ENCODE data around the gene MSANTD2. TPM values are rescaled to one million over a fixed set of nuclear protein-coding genes. Genes with fewer than 3 reads are reported as not detected.

Gene MSANTD2
- total RNA-seq, 1 experiment from 2014 or later: 32.6 TPM

DNA sequence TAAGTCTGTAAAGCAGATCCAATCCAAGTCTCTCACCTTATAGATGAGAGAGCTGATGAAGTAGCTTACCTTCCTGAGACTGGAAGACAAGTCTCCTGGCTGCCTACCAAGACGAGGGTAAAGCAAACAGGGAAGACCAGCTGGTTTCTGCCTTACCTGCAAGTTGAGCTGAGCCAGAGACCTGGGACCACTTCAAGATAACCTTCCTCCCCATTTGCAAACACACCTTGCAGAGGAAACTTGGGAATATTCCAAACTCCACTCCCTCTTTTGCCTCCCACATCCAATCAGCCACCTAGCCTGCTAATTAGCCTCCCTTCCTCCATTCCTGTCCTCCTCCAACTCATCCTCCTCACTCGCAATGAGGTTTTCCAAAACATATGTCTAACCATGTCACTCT is 41.6 kb upstream of the MSANTD2 start:
- no TSS peak for BruUV-seq (replicated peaks)
- intact Hi-C loops (cut with micrococcal nuclease): loop anchor here (1.0 kb wide), 1 partner anchor 24 kb away; no protein-coding TSS in a partner anchor
- H4K20me1 ChIP-seq (ENCODE audit: low read length): no peaks in the 10 kb centered on the region
- no peaks in the 10 kb centered on the region for H3K79me2 ChIP-seq (ENCODE audit: low read length)
- peaks cover 23% of the 10 kb centered on the region for H3K4me1 ChIP-seq (ENCODE audit: insufficient read depth, low read length)
- no peak overlapping the region for H3K4me3 ChIP-seq (ENCODE audit: low read length)
- H3K27ac ChIP-seq (ENCODE audit: low read length): no peak overlapping the region
- H3K27me3 ChIP-seq (ENCODE audit: low read length): peaks cover 80% of the 10 kb centered on the region
- TF ChIP-seq EZH2phosphoT487 (IDR thresholded peaks at IDR 0.05; ENCODE audit: borderline replicate concordance, low read length): no peak
- TF ChIP-seq EZH2 (IDR thresholded peaks at IDR 0.05; ENCODE audit: low read length, unreplicated experiment): no peak
- TF ChIP-seq, protein P1, sequence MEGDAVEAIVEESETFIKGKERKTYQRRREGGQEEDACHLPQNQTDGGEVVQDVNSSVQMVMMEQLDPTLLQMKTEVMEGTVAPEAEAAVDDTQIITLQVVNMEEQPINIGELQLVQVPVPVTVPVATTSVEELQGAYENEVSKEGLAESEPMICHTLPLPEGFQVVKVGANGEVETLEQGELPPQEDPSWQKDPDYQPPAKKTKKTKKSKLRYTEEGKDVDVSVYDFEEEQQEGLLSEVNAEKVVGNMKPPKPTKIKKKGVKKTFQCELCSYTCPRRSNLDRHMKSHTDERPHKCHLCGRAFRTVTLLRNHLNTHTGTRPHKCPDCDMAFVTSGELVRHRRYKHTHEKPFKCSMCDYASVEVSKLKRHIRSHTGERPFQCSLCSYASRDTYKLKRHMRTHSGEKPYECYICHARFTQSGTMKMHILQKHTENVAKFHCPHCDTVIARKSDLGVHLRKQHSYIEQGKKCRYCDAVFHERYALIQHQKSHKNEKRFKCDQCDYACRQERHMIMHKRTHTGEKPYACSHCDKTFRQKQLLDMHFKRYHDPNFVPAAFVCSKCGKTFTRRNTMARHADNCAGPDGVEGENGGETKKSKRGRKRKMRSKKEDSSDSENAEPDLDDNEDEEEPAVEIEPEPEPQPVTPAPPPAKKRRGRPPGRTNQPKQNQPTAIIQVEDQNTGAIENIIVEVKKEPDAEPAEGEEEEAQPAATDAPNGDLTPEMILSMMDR (conservative IDR thresholded peaks at IDR 0.05; ENCODE audit: low read depth, low read length): no peak
- H3K4me2 ChIP-seq (ENCODE audit: low read length): no peak overlapping the region
- H3K9ac ChIP-seq (ENCODE audit: low read length): no peak overlapping the region
- ChIA-PET POLR2A (ENCODE audit: unreplicated experiment) (interaction anchor here (0.7 kb wide), 1 partner anchor 604 kb away, joined by 4 read pairs; no protein-coding TSS in a partner anchor), CTCF (interaction anchor here (0.6 kb wide), 2 partner anchors 87 to 173 kb away, joined by 3 to 4 read pairs; no protein-coding TSS in a partner anchor)
- no peak overlapping the region for H2AFZ ChIP-seq (ENCODE audit: low read length)
- DNase-seq (no peak), ATAC-seq (no peak)
- H3K9me2 ChIP-seq (replicated peaks; ENCODE audit: low read length): no peaks in the 10 kb centered on the region
- no peaks in the 10 kb centered on the region for H3K36me3 ChIP-seq (ENCODE audit: low read depth, low read length)
- no peaks in the 10 kb centered on the region for H3K9me3 ChIP-seq (ENCODE audit: low read length)
- no peaks in the 10 kb centered on the region for H3F3A ChIP-seq (ENCODE audit: low read length, unreplicated experiment)

DNA sequence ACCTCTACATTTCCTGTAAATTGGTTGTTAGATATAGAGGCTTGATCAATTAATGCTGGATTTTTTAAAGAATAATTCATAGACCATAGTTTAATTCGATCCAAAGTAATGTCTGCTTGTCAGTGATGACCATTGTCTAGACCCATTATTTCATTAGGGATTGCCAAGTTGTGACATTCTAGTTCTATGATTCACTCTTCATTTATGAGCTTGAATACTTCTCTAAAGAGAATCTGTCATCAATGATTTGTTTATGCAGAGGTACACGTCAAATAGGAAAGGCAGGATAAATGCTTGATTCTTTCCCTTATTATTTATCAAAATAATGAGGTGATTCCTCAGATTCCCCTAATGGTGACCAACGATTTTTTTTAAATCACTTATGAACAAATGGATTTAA is 41.0 kb upstream of the MSANTD2 start:
- Histone ChIP-seq H3F3A (ENCODE audit: low read length, unreplicated experiment) (no peaks in the 10 kb centered on the region), H3K4me3 (ENCODE audit: low read length) (no peak overlapping the region), H3K27me3 (ENCODE audit: low read length) (peaks cover 73% of the 10 kb centered on the region), H3K4me2 (ENCODE audit: low read length) (no peak overlapping the region), H3K9me3 (ENCODE audit: low read length) (no peaks in the 10 kb centered on the region), H3K9me2 (replicated peaks; ENCODE audit: low read length) (no peaks in the 10 kb centered on the region), H3K27ac (ENCODE audit: low read length) (no peak overlapping the region), H3K4me1 (ENCODE audit: insufficient read depth, low read length) (peaks cover 26% of the 10 kb centered on the region), H2AFZ (ENCODE audit: low read length) (no peak overlapping the region), H3K9ac (ENCODE audit: low read length) (no peak overlapping the region), H4K20me1 (ENCODE audit: low read length) (no peaks in the 10 kb centered on the region), H3K79me2 (ENCODE audit: low read length) (no peaks in the 10 kb centered on the region), H3K36me3 (ENCODE audit: low read depth, low read length) (no peaks in the 10 kb centered on the region)
- ChIA-PET POLR2A (ENCODE audit: unreplicated experiment) (interaction anchor here (0.7 kb wide), 1 partner anchor 605 kb away, joined by 4 read pairs; no protein-coding TSS in a partner anchor), CTCF (interaction anchor here (0.6 kb wide), 1 partner anchor 172 kb away, joined by 4 read pairs; no protein-coding TSS in a partner anchor)
- BruUV-seq (replicated peaks): no TSS peak
- intact Hi-C loops (cut with micrococcal nuclease): loop anchor here (1.0 kb wide), 1 partner anchor 25 kb away; no protein-coding TSS in a partner anchor
- peak; percentile 64 for DNase-seq
- TF ChIP-seq, protein P1 (conservative IDR thresholded peaks at IDR 0.05; ENCODE audit: low read depth, low read length): no peak
- TF ChIP-seq EZH2 (IDR thresholded peaks at IDR 0.05; ENCODE audit: low read length, unreplicated experiment) (no peak), EZH2phosphoT487 (IDR thresholded peaks at IDR 0.05; ENCODE audit: borderline replicate concordance, low read length) (no peak)
- ATAC-seq: 0 out of 2 replicates have a peak, but pooled peaks have one; percentile 3

DNA sequence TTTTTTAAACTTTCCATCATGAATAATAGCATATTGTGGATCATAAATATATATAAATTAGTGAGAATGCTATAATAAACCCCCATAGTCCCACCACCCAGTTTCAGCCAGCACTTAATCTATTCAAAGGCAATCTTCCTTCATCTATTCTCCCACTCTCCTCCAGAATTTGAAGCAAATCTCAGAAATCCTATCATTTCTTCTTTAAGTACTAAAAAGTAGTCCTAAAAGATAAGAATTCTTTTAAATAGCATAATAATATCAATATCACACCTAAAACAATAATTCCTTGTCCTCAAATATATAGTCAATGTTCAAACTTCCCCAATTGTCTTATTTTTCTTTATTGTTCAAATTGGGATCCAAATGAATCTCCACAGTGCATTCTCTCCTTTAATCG is 40.5 kb upstream of the MSANTD2 start:
- H3F3A ChIP-seq (ENCODE audit: low read length, unreplicated experiment): no peaks in the 10 kb centered on the region
- no peak overlapping the region for H3K9ac ChIP-seq (ENCODE audit: low read length)
- H3K9me2 ChIP-seq (replicated peaks; ENCODE audit: low read length): no peaks in the 10 kb centered on the region
- H4K20me1 ChIP-seq (ENCODE audit: low read length): no peaks in the 10 kb centered on the region
- peaks cover 30% of the 10 kb centered on the region for H3K4me1 ChIP-seq (ENCODE audit: insufficient read depth, low read length)
- intact Hi-C loops (cut with micrococcal nuclease): loop anchor here (1.0 kb wide), 1 partner anchor 26 kb away; no protein-coding TSS in a partner anchor
- no peak overlapping the region for H3K4me2 ChIP-seq (ENCODE audit: low read length)
- no TSS peak for BruUV-seq (replicated peaks)
- peaks cover 68% of the 10 kb centered on the region for H3K27me3 ChIP-seq (ENCODE audit: low read length)
- no peaks in the 10 kb centered on the region for H3K9me3 ChIP-seq (ENCODE audit: low read length)
- ChIA-PET POLR2A (ENCODE audit: unreplicated experiment) (no interaction called here), CTCF (no interaction called here)
- no peak overlapping the region for H3K4me3 ChIP-seq (ENCODE audit: low read length)
- no peak for TF ChIP-seq EZH2 (IDR thresholded peaks at IDR 0.05; ENCODE audit: low read length, unreplicated experiment)
- TF ChIP-seq, protein P1 (conservative IDR thresholded peaks at IDR 0.05; ENCODE audit: low read depth, low read length): no peak
- no peak overlapping the region for H3K27ac ChIP-seq (ENCODE audit: low read length)
- DNase-seq (no peak), ATAC-seq (no peak)
- H2AFZ ChIP-seq (ENCODE audit: low read length): no peak overlapping the region
- no peaks in the 10 kb centered on the region for H3K79me2 ChIP-seq (ENCODE audit: low read length)
- H3K36me3 ChIP-seq (ENCODE audit: low read depth, low read length): no peaks in the 10 kb centered on the region

Measured in PC-3 (cell line).